Measurements from ENCODE around the gene PHACTR2. TPM values are rescaled to one million over a fixed set of nuclear protein-coding genes. Genes with fewer than 3 reads are reported as not detected.

Gene PHACTR2
- total RNA-seq, 2 donors from 2014 or later, result 68.5 to 87.7 TPM

GRCh38 chr6:143762126-143762525 is 84.4 kb downstream of the PHACTR2 start:
- Histone ChIP-seq H3K9me3 (no peaks in the 10 kb centered on the region), H3K27me3 (replicated peaks; ENCODE audit: insufficient read depth) (no peaks in the 10 kb centered on the region), H3K4me3 (no peak overlapping the region), H3K4me1 (ENCODE audit: control insufficient read depth in 1 of 2, low read depth in 2 of 2) (peaks cover 4 to 6% of the 10 kb centered on the region in 2 donors), H3K36me3 (peaks cover 6% of the 10 kb centered on the region), H3K27ac (no peak overlapping the region)
- no peak for TF ChIP-seq CTCF (IDR thresholded peaks at IDR 0.05)
- ATAC-seq (ENCODE audit: insufficient number of reproducible peaks, low FRiP score, low read depth) (no peak), DNase-seq (ENCODE audit: low spot score) (no peak)

GRCh38 chr6:143765422-143766184 is 87.8 kb downstream of the PHACTR2 start:
- DNase-seq (ENCODE audit: low spot score) (no peak), ATAC-seq (ENCODE audit: insufficient number of reproducible peaks, low FRiP score, low read depth) (no peak)
- no peak overlapping the region for H3K27ac ChIP-seq
- H3K4me3 ChIP-seq, result no peak overlapping the region
- no peaks in the 10 kb centered on the region for H3K4me1 ChIP-seq (ENCODE audit: control insufficient read depth in 1 of 2, low read depth in 2 of 2)
- TF ChIP-seq CTCF (IDR thresholded peaks at IDR 0.05), result no peak
- H3K36me3 ChIP-seq, result peaks cover 6% of the 10 kb centered on the region
- no peaks in the 10 kb centered on the region for H3K27me3 ChIP-seq (replicated peaks; ENCODE audit: insufficient read depth)
- H3K9me3 ChIP-seq, result no peaks in the 10 kb centered on the region

- no peak overlapping the region for H3K4me3 ChIP-seq
- TF ChIP-seq CTCF (IDR thresholded peaks at IDR 0.05), result no peak
- no peak overlapping the region for H3K27ac ChIP-seq
- H3K9me3 ChIP-seq, result no peaks in the 10 kb centered on the region
- no peaks in the 10 kb centered on the region for H3K4me1 ChIP-seq (ENCODE audit: control insufficient read depth in 1 of 2, low read depth in 2 of 2)
- no peaks in the 10 kb centered on the region for H3K27me3 ChIP-seq (replicated peaks; ENCODE audit: insufficient read depth)
- ATAC-seq (ENCODE audit: insufficient number of reproducible peaks, low FRiP score, low read depth) (no peak), DNase-seq (ENCODE audit: low spot score) (no peak)
- H3K36me3 ChIP-seq, result peaks cover 6% of the 10 kb centered on the region
These were observed 88.4 kb downstream of the PHACTR2 start for GRCh38 chr6:143766185-143766553.

GRCh38 chr6:143767433-143767832 is 89.7 kb downstream of the PHACTR2 start:
- DNase-seq (ENCODE audit: low spot score), result no peak
- TF ChIP-seq CTCF (IDR thresholded peaks at IDR 0.05), result no peak
- peaks cover 6% of the 10 kb centered on the region for H3K36me3 ChIP-seq

GRCh38 chr6:143772116-143773086 is 94.6 kb downstream of the PHACTR2 start:
- no peak for DNase-seq (ENCODE audit: low spot score)
- ATAC-seq (ENCODE audit: insufficient number of reproducible peaks, low FRiP score, low read depth), result no peak
- TF ChIP-seq CTCF (IDR thresholded peaks at IDR 0.05), result no peak
- Histone ChIP-seq H3K4me1 (ENCODE audit: control insufficient read depth in 1 of 2, low read depth in 2 of 2) (peaks cover 10 to 25% of the 10 kb centered on the region in 2 donors), H3K4me3 (no peak overlapping the region), H3K9me3 (no peaks in the 10 kb centered on the region), H3K36me3 (no peaks in the 10 kb centered on the region), H3K27me3 (replicated peaks; ENCODE audit: insufficient read depth) (no peaks in the 10 kb centered on the region), H3K27ac (no peak overlapping the region)

More at GRCh38 chr6:143767433-143767832, 89.7 kb downstream of the PHACTR2 start:
- Histone ChIP-seq H3K27ac (no peak overlapping the region), H3K4me1 (ENCODE audit: control insufficient read depth in 1 of 2, low read depth in 2 of 2) (no peaks in the 10 kb centered on the region), H3K4me3 (no peak overlapping the region), H3K9me3 (no peaks in the 10 kb centered on the region), H3K27me3 (replicated peaks; ENCODE audit: insufficient read depth) (no peaks in the 10 kb centered on the region)
- no peak for ATAC-seq (ENCODE audit: insufficient number of reproducible peaks, low FRiP score, low read depth)

Measured in thoracic aorta (tissue), 2 donors.